ENCODE measurements around the gene LARGE1.

GRCh38 chr22:33451866-33452469 is 468.3 kb downstream of the LARGE1 start:
- TF ChIP-seq CTCF (IDR thresholded peaks at IDR 0.05) (no peak), EP300 (IDR thresholded peaks at IDR 0.05) (no peak)

Data from tibial nerve (tissue), 4 donors.